HG03442 (cell line): Measurements from ENCODE around the gene ZNF692.
"Not testable (repeated sequence)": the region's sequence is repeated elsewhere in the genome, so short reads cannot be mapped to it uniquely, and the experiment has no call there.

Source experiments
- ATAC-seq: cut with Tn5 transposase; IDR thresholded peaks from one replicate; pipeline ENCODE4 v1.9.1; 2021; ENCODE audit warnings: mild to moderate bottlenecking, moderate library complexity; ENCODE audit not compliant: unreplicated experiment

ZNF692 gene

GRCh38 chr1:248882427-248882826 is 23.5 kb upstream of the ZNF692 start:
- not testable (repeated sequence) for ATAC-seq

- ATAC-seq: no peak
Observed at GRCh38 chr1:248881261-248881660, 22.4 kb upstream of the ZNF692 start.

DNA sequence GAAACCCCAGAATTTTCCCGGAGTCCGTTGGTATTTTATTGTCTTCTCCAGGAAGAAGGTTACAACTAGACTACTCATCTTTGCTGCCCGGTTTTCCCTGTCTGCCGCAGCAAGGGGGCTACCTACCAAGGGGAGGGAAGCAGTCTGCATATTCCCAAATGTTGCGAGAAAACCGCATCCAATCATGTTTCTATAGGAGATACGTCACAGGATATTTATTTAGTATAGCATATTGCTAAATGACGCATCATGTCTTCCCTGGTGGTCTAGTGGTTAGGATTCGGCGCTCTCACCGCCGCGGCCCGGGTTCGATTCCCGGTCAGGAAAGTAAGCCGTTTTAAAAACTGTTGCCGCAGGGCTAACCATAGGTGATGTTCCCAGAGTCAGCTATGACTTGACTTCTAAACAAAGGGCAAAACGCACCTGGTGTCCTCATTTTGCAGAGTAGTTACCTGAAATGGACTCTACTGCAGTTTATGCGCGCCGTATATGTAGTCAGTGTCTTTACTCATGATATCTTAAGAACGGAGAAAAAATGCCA is 15.2 kb upstream of the ZNF692 start:
- ATAC-seq: peak; percentile 56

DNA sequence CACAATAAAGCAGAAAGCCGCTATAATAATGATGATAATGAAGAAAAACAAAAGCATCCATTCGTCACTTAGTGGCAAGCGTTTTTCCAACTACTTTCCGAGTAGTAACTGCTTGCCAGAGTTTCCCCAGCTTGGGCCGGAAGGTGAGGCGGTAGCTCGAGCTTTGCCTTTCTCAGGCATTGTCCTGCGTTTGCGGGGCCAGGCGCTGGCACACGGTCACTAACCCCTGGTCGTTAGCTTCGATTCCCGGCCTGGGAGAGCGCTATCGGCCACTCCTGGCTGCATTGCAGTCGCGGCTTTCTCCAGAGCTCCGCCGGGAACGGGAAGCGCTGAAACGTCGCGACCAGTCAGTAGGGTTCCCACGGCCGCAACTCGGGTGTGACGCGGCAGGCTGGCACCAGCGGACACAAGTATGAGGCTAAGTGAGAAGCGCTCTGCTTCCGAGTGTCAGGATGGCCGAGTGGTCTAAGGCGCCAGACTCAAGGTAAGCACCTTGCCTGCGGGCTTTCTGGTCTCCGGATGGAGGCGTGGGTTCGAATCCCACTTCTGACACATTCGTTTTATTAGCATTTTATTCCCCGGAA is 14.6 kb upstream of the ZNF692 start:
- ATAC-seq: peak; percentile 76

DNA sequence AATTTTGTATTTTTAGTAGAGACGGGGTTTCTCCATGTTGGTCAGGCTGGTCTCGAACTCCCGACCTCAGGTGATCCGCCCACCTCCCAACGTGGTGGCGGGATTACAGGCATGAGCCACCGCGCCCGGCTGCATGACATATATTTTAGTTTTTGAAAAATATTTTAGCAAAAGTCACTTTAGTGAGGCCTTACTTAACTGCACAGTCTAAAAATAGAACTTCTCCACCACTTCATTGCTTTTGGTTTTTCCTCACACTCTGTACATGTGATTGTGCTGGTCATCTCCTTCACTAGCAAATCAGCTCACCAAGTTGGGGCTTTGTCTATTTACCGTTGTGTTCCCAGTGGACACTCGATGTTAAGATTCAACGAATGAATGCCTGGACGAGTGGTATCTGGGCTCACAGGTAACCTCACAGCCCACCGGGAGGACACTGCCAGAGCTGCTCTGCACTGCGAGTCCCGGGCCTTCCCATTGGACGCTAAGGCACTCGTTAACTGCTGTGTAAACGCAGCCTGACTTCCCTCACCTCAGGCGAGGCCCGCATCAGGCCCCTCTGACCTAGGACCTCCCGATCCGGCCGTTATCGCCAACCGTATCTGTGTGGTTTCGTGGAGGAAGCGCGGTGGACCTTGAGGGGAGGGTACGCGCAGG is 14.0 kb upstream of the ZNF692 start:
- peak; percentile 31 for ATAC-seq

- ATAC-seq: no peak
Observed at GRCh38 chr1:248871837-248872401, 13.0 kb upstream of the ZNF692 start.

DNA sequence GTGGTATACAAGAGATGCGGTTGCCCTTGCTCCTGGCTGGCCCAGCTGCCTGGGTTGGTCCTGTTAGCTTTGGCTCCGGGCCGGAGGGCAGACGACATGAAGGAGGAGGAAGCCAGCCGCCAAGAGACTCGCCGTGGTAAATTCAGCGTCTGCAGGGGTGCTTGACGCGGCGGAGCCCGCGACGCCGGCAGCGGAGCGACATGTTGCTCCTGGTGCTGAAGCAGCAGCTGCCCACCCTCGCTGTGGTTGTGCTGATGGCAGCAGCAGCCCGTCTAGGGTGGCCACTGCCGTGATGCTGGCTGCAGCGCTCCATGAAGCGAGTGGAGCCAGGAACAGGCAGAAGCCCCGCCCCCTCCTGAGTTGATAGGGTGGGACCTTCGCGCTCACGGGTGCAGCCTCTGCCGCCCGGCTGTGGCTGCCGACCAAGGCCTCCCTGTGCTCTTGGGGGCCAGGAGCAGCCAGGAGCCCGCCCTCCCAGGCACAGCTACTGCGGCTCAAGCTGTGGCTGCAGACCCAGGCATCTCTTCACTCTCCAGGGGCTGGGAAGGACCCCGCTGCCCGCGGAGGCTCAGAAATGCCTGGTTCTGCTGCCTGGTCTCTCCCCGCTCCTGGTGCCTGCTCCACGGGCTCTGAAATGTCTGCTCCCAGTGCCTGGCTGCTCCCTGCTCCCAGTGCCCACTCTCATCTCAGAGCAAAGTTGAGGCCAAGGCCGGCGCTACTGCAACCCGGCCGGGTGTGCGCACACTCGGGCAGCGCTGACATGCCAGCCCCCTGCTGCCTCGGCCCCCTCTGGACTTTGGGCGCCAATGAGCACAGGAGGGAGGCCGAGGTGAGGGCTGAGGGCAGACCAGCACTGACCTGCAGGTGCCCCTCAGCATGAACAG is 4.4 kb upstream of the ZNF692 start:
- ATAC-seq: peak; percentile 62

- peak; percentile 9 for ATAC-seq
Observed at GRCh38 chr1:248862695-248862997, 3.8 kb upstream of the ZNF692 start.

GRCh38 chr1:248861616-248862015 is 2.7 kb upstream of the ZNF692 start:
- ATAC-seq: no peak

DNA sequence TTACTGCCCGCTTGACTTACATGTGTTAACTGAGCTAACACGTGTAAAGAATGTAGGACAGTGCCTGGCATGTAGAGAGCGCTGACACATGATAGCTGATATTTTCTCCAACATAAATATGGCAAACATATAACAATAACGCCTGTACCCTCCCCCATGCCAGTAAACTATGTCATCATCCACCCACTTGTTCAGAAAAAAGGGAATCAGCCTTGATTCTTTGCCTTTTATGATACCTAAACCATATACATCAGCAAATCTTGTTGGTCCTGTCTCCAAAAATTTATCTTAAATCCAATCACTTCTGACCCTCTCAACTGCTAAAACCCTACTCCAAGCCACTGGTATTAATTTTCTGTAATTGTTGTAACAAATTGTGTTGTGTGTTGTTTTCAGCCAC is 1.1 kb upstream of the ZNF692 start:
- no peak for ATAC-seq

DNA sequence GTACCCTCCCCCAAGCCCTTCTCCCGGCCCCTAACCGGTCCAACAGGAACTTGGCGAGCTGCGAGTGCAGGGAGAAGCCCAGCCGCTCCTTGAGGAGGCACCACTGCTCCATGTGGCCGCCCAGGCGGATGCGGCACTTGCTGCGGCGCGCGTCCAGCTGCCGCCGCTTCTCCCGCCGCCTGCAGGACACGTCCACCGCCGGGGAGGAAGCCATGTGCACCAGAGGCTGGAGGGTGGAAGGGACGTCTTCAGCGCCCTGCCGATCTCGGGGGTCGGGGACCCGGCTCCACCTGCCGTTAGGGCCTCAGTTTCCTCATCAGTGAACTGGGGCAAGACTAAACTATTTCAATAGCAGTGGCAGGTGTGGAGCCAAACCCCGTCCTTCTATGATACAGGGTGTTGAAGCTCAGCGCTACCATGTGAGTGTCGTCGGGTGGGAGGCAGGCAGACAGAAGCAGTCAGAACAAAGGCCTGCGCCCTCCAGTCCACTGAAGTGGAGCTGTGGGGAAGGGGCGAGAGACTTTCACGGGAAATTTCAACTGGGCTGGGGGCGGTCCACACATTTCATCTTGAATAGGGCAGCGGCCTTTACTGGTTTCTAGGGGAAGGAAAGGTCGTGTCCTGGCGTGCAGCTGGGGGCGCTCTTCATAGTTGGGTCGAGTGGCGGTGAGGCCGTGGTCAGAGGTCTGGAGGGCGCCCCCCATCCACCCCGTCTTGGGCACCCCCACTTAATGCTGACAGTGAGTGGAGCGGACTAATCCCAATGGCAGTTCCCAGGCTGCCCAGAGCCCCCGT is 592 bp downstream of the ZNF692 start:
- peak; percentile 32 for ATAC-seq

DNA sequence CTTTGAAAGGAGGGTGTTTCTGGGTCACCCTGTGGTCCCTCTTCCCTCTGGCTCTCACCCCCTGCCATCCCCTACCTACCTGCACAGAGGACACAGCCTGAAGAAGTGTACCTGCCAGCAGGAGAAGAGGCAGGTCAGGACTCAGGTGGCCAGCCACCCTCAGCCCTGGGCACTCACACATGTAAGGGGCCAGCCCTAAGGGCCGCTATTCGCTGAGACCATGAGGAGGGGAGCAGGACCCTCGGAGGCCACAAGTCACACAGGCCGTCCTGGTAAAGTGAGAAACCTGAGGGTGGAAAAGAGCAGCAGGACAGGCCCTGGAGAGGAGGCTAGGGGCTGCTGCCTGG is 1.2 kb downstream of the ZNF692 start:
- ATAC-seq: peak; percentile 0

- ATAC-seq: no peak
Observed at GRCh38 chr1:248857201-248857600, 1.7 kb downstream of the ZNF692 start.

DNA sequence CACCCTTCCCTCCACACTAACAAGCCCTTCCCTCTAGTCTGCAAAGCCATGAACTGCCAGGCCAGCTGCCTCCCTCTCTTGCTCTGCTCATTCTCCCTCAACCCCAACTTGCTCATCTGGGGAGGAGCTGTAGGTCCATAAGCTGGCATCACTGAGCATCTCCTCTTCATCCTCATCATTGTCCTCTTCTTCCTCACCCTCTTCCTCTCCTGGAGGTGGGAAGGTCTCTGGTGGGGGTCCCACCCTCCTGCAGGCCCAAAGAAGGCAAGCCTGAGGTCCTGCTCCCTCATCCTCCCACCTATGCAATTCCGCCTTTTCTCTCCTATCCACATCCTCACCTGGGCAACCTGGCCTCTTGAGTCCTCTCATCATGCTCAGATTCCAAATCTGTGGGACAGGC is 2.7 kb downstream of the ZNF692 start:
- ATAC-seq: no peak

DNA sequence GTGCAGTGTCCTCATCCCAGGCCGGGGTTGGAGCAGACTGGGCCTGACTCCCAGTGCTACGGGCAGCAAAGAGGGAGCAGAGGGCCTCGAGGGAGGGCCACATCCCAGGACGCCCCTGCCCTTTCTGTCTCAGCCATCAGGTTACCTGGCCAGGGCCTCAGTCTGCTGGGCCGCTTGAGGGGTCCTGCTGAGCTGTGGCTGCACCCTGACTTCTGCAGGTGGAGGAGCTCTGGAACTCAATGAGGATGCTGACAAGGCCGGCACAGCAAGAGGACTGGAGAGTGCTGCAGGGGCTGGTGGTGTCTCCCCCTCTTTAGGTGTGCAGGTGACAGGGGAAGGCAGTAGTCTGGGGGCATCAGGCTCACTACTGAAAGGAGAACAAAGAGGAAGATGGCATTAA is 3.3 kb downstream of the ZNF692 start:
- ATAC-seq: no peak

- no peak for ATAC-seq
Observed at GRCh38 chr1:248853663-248854375, 5.1 kb downstream of the ZNF692 start.

- no peak for ATAC-seq
Observed at GRCh38 chr1:248852481-248853405, 6.1 kb downstream of the ZNF692 start.

DNA sequence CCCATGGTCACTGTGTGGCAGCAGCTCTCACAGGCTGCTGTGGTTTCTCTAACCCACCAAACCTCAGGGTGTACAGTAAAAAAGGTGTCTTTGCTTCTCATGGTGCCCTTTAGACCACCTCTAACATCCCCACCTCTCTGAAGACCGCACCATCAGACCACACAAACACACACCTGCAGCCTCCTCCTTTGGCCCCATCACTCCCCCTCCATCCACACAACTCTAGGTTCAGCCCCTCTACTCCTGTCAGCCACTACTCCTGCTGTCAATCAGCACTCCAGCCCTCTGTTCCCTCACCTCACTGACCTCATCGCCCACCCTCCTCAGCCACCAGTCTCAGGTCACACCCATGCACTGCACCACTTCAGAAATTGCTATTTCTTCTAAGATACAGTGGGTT is 7.5 kb downstream of the ZNF692 start:
- ATAC-seq: no peak
